ENCODE measurements around the gene USP34.

DNA sequence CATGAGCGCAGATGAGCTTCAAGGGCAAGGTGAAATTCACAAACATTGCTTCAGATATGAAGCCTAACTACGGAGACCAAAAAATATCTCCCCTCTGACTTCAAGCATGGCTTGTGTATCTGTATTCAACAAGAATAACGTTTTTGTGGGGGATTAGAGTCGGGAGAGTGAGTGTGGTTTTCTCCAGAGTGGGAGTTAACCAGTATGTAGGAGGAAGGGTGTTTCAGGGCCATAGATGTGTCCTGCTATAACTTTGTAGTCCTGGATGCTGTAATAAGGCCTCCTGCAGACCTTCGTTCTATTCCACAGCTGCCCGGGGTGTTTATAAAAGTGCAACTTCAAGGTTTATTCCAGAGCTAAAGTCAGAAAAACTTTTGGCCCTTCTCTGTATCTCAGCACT, 321.8 kb downstream of the USP34 start:
- no peak for TF ChIP-seq POLR2A (IDR thresholded peaks at IDR 0.05)
- TF ChIP-seq, protein P1, sequence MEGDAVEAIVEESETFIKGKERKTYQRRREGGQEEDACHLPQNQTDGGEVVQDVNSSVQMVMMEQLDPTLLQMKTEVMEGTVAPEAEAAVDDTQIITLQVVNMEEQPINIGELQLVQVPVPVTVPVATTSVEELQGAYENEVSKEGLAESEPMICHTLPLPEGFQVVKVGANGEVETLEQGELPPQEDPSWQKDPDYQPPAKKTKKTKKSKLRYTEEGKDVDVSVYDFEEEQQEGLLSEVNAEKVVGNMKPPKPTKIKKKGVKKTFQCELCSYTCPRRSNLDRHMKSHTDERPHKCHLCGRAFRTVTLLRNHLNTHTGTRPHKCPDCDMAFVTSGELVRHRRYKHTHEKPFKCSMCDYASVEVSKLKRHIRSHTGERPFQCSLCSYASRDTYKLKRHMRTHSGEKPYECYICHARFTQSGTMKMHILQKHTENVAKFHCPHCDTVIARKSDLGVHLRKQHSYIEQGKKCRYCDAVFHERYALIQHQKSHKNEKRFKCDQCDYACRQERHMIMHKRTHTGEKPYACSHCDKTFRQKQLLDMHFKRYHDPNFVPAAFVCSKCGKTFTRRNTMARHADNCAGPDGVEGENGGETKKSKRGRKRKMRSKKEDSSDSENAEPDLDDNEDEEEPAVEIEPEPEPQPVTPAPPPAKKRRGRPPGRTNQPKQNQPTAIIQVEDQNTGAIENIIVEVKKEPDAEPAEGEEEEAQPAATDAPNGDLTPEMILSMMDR (IDR thresholded peaks at IDR 0.05) = no peak

All from esophagus squamous epithelium (tissue), 4 donors.